Liver (tissue), 9 donors: ENCODE results near the gene YY2. TPM values are rescaled to one million over a fixed set of nuclear protein-coding genes. Genes with fewer than 3 reads are reported as not detected.

Experiments used
- DNase-seq: peaks from one replicate; pipeline ENCODE4 v3.0.0-alpha.2; 2017; ENCODE audit warnings: low spot score
- H3K27ac ChIP-seq, 2 donors: one replicate each; pipeline ENCODE4 v1.7.0; 2013; ENCODE audit warnings: inconsistent platforms in 2 of 2, low read length in 2 of 2, control low read depth in 1 of 2, low read depth in 1 of 2, mild to moderate bottlenecking in 1 of 2
- H3K27me3 ChIP-seq, 4 donors: one replicate each; pipeline versions ENCODE4 v1.6.1 to v1.7.0; 2013; ENCODE audit warnings: low read length in 3 of 4, inconsistent platforms in 1 of 4, mild to moderate bottlenecking in 1 of 4, moderate library complexity in 1 of 4; ENCODE audit not compliant: control insufficient read depth in 4 of 4, insufficient read depth in 4 of 4
- H3K36me3 ChIP-seq, 4 donors: one replicate each; pipeline versions ENCODE4 v1.6.1 to v1.7.0; 2013; ENCODE audit warnings: low read length in 3 of 4, mild to moderate bottlenecking in 3 of 4, low read depth in 1 of 4, moderate library complexity in 1 of 4; ENCODE audit not compliant: control insufficient read depth in 4 of 4, insufficient read depth in 3 of 4
- H3K4me1 ChIP-seq, 4 donors: one replicate each; pipeline versions ENCODE4 v1.6.1 to v1.7.0; 2013; ENCODE audit warnings: low read length in 3 of 4, mild to moderate bottlenecking in 3 of 4, moderate library complexity in 1 of 4; ENCODE audit not compliant: control insufficient read depth in 4 of 4, insufficient read depth in 4 of 4
- H3K4me3 ChIP-seq, 3 donors: one replicate each; pipeline versions ENCODE4 v1.6.1 to v1.7.0; 2013; ENCODE audit warnings: low read length in 3 of 3, control low read depth in 1 of 3, low read depth in 1 of 3, mild to moderate bottlenecking in 1 of 3
- H3K9ac ChIP-seq, 2 donors: one replicate each; pipeline ENCODE4 v1.7.0; 2013; ENCODE audit warnings: low read length in 2 of 2, mild to moderate bottlenecking in 2 of 2, moderate library complexity in 2 of 2, control low read depth in 1 of 2, low read depth in 1 of 2
- H3K9me3 ChIP-seq, 4 donors: one replicate each; pipeline versions ENCODE4 v1.6.1 to v1.7.0; 2013; ENCODE audit warnings: low read length in 3 of 4; ENCODE audit not compliant: control insufficient read depth in 4 of 4
- EGR1 ChIP-seq, 2 donors: IDR thresholded peaks; 2 replicates each; pipeline ENCODE4 v1.6.1; 2016 to 2018; ENCODE audit warnings: antibody characterized with exemption in 2 of 2, low read depth in 2 of 2
- FOXA1 ChIP-seq: IDR thresholded peaks from 2 replicates; pipeline ENCODE4 v1.6.1; 2016; ENCODE audit warnings: antibody characterized with exemption
- FOXA2 ChIP-seq: IDR thresholded peaks from 2 replicates; pipeline ENCODE4 v1.6.1; 2016; ENCODE audit warnings: antibody characterized with exemption
- GABPA ChIP-seq, 2 donors: IDR thresholded peaks in 1 of 2; conservative IDR thresholded peaks in 1 of 2; 2 replicates each; pipeline ENCODE4 v1.6.1; 2016; ENCODE audit warnings: antibody characterized with exemption in 2 of 2, mild to moderate bottlenecking in 1 of 2, moderate library complexity in 1 of 2
- HNF4A ChIP-seq, 2 donors: conservative IDR thresholded peaks; 2 replicates each; pipeline ENCODE4 v1.6.1; 2016; ENCODE audit warnings: antibody characterized with exemption in 2 of 2, mild to moderate bottlenecking in 2 of 2
- HNF4G ChIP-seq: IDR thresholded peaks from 2 replicates; pipeline ENCODE4 v1.6.1; 2016; ENCODE audit warnings: antibody characterized with exemption
- JUND ChIP-seq, 2 donors: IDR thresholded peaks; 2 replicates each; pipeline ENCODE4 v1.6.1; 2016; ENCODE audit warnings: antibody characterized with exemption in 2 of 2
- RAD21 ChIP-seq, 2 donors: IDR thresholded peaks; 2 replicates each; pipeline ENCODE4 v1.6.1; 2016; ENCODE audit warnings: antibody characterized with exemption in 2 of 2, mild to moderate bottlenecking in 2 of 2
- RXRA ChIP-seq, 2 donors: IDR thresholded peaks; 2 replicates each; pipeline ENCODE4 v1.6.1; 2017 to 2018; ENCODE audit warnings: antibody characterized with exemption in 2 of 2, mild to moderate bottlenecking in 1 of 2
- SP1 ChIP-seq: IDR thresholded peaks from 2 replicates; pipeline ENCODE4 v1.6.1; 2018; ENCODE audit warnings: antibody characterized with exemption, mild to moderate bottlenecking
- TAF1 ChIP-seq: conservative IDR thresholded peaks from 2 replicates; pipeline ENCODE4 v1.6.1; 2016; ENCODE audit warnings: antibody characterized with exemption, mild to moderate bottlenecking
- YY1 ChIP-seq: IDR thresholded peaks from 2 replicates; pipeline ENCODE4 v1.6.1; 2016; ENCODE audit warnings: antibody characterized with exemption, mild to moderate bottlenecking
- ZBTB33 ChIP-seq: IDR thresholded peaks from 2 replicates; pipeline ENCODE4 v1.6.1; 2016; ENCODE audit warnings: antibody characterized with exemption
- WGBS: extraction: QIAGEN DNeasy Blood & Tissue Kit; methylation state at CpG from one replicate; pipeline ENCODE4 v1.1.7; 2013; 5-methylcytosine and 5-hydroxymethylcytosine counted together
- polyA plus RNA-seq, 2 donors: library from polyadenylated mRNA; stranded (reverse) in 1 of 2; unstranded in 1 of 2; fragments of 200-250 nt in 1 of 2; fragments of >200 nt in 1 of 2; fragmentation: Nextera tagmentation in 1 of 2; extraction: Ambion mirVana in 1 of 2; gene quantifications; one replicate each; pipeline versions ENCODE4 v1.2.1 to v1.2.3, GENCODE V29; 2013 to 2015
- total RNA-seq, 2 donors: library from RNA; depleted of rRNA; stranded (reverse); fragments of >200 nt; gene quantifications; one replicate each; pipeline ENCODE4 v1.2.3, GENCODE V29; 2014
- TF ChIP-seq, protein P1 (sequence below): fragments of 150-350 bp; IDR thresholded peaks from 2 replicates; pipeline ENCODE4 v1.5.1; 2017; ENCODE audit warnings: improper control_type of control experiment, low read depth, low read length; ENCODE audit not compliant: missing input control
- TF ChIP-seq, protein P2 (sequence below): IDR thresholded peaks from 2 replicates; pipeline ENCODE4 v1.6.1; 2016; ENCODE audit warnings: antibody characterized with exemption
- TF ChIP-seq, protein P3 (sequence below): IDR thresholded peaks from 2 replicates; pipeline ENCODE4 v1.6.1; 2016; ENCODE audit warnings: antibody characterized with exemption, mild to moderate bottlenecking
- TF ChIP-seq, protein P4 (sequence below): IDR thresholded peaks from 2 replicates; pipeline ENCODE4 v1.6.1; 2016; ENCODE audit warnings: antibody characterized with exemption
- donor health status: healthy.
- donor health status: healthy.
- donor health status: healthy.
- donor health status: healthy.
- donor health status: healthy.

YY2 gene
- total and polyA plus RNA-seq, 4 donors, result 0.52 to 2.8 (median 0.75) TPM

- no peak for DNase-seq
- H3K9ac ChIP-seq, result no peak overlapping the region
- WGBS, result 95% methylated on average over 3 of the region's 3 CpGs
- no peaks in the 10 kb centered on the region for H3K9me3 ChIP-seq
- H3K27me3 ChIP-seq, result no peaks in the 10 kb centered on the region
- TF ChIP-seq TAF1, result no peak
- TF ChIP-seq, protein P1, sequence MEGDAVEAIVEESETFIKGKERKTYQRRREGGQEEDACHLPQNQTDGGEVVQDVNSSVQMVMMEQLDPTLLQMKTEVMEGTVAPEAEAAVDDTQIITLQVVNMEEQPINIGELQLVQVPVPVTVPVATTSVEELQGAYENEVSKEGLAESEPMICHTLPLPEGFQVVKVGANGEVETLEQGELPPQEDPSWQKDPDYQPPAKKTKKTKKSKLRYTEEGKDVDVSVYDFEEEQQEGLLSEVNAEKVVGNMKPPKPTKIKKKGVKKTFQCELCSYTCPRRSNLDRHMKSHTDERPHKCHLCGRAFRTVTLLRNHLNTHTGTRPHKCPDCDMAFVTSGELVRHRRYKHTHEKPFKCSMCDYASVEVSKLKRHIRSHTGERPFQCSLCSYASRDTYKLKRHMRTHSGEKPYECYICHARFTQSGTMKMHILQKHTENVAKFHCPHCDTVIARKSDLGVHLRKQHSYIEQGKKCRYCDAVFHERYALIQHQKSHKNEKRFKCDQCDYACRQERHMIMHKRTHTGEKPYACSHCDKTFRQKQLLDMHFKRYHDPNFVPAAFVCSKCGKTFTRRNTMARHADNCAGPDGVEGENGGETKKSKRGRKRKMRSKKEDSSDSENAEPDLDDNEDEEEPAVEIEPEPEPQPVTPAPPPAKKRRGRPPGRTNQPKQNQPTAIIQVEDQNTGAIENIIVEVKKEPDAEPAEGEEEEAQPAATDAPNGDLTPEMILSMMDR, result no peak
- no peak overlapping the region for H3K4me3 ChIP-seq
- H3K27ac ChIP-seq, result no peak overlapping the region
- H3K4me1 ChIP-seq, result no peaks in the 10 kb centered on the region
- H3K36me3 ChIP-seq, result peaks cover 0 to 3% (median under 1%) of the 10 kb centered on the region in 4 donors
Observed at GRCh38 chrX:21905953-21906352, 50.2 kb downstream of the YY2 start.

- no peak overlapping the region for H3K4me3 ChIP-seq
- no peak overlapping the region for H3K27ac ChIP-seq
- H3K9ac ChIP-seq, result no peak overlapping the region
- no peaks in the 10 kb centered on the region for H3K27me3 ChIP-seq
- H3K36me3 ChIP-seq, result peaks cover 0 to 3% (median under 1%) of the 10 kb centered on the region in 4 donors
- no peak for TF ChIP-seq YY1
- TF ChIP-seq RAD21 (IDR thresholded peaks at IDR 0.05), result no peak
- no peak for TF ChIP-seq JUND (IDR thresholded peaks at IDR 0.05)
- TF ChIP-seq FOXA1, result no peak
- no peak for TF ChIP-seq RXRA (IDR thresholded peaks at IDR 0.05)
- TF ChIP-seq, protein P2, sequence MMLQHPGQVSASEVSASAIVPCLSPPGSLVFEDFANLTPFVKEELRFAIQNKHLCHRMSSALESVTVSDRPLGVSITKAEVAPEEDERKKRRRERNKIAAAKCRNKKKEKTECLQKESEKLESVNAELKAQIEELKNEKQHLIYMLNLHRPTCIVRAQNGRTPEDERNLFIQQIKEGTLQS, result no peak
- TF ChIP-seq, protein P3, sequence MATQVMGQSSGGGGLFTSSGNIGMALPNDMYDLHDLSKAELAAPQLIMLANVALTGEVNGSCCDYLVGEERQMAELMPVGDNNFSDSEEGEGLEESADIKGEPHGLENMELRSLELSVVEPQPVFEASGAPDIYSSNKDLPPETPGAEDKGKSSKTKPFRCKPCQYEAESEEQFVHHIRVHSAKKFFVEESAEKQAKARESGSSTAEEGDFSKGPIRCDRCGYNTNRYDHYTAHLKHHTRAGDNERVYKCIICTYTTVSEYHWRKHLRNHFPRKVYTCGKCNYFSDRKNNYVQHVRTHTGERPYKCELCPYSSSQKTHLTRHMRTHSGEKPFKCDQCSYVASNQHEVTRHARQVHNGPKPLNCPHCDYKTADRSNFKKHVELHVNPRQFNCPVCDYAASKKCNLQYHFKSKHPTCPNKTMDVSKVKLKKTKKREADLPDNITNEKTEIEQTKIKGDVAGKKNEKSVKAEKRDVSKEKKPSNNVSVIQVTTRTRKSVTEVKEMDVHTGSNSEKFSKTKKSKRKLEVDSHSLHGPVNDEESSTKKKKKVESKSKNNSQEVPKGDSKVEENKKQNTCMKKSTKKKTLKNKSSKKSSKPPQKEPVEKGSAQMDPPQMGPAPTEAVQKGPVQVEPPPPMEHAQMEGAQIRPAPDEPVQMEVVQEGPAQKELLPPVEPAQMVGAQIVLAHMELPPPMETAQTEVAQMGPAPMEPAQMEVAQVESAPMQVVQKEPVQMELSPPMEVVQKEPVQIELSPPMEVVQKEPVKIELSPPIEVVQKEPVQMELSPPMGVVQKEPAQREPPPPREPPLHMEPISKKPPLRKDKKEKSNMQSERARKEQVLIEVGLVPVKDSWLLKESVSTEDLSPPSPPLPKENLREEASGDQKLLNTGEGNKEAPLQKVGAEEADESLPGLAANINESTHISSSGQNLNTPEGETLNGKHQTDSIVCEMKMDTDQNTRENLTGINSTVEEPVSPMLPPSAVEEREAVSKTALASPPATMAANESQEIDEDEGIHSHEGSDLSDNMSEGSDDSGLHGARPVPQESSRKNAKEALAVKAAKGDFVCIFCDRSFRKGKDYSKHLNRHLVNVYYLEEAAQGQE, result no peak
- TF ChIP-seq, protein P1, result no peak
- no peak for TF ChIP-seq TAF1
- no peak for TF ChIP-seq HNF4A (conservative IDR thresholded peaks at IDR 0.05)
- no peak for TF ChIP-seq ZBTB33
- no peak for TF ChIP-seq GABPA (IDR thresholded peaks at IDR 0.05 in 1 of 2, conservative IDR thresholded peaks at IDR 0.05 in 1 of 2)
- TF ChIP-seq SP1, result no peak
- no peak for TF ChIP-seq HNF4G
- no peak for TF ChIP-seq EGR1 (IDR thresholded peaks at IDR 0.05; ENCODE audit: low read depth in 2 of 2)
- TF ChIP-seq, protein P4, sequence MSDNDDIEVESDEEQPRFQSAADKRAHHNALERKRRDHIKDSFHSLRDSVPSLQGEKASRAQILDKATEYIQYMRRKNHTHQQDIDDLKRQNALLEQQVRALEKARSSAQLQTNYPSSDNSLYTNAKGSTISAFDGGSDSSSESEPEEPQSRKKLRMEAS, result no peak
- no peak for TF ChIP-seq FOXA2
- 83% methylated on average over 1 of the region's 1 CpG for whole genome bisulfite sequencing
- H3K4me1 ChIP-seq, result no peaks in the 10 kb centered on the region
- DNase-seq, result no peak
- H3K9me3 ChIP-seq, result no peaks in the 10 kb centered on the region
Observed at GRCh38 chrX:21907260-21907659, 51.5 kb downstream of the YY2 start.
